PC-9 (cell line): ENCODE measurements around the gene NUP62. TPM values are rescaled to one million over a fixed set of nuclear protein-coding genes. Genes with fewer than 3 reads are reported as not detected.

Experiments used
- BruUV-seq: library from RNA; stranded (reverse); fragments of 400-500 nt; replicated peaks from 2 replicates; lab custom pipeline; 2021; lab: Mats Ljungman, UMichigan
- CTCF ChIA-PET: fragments of 300-600 bp; sonication (Branson Sonifier 250); formaldehyde crosslinking; loops from one replicate; lab custom pipeline; 2022; ENCODE audit warnings: antibody characterized with exemption; lab: Charles Lee
- POLR2A ChIA-PET: fragments of 300-600 bp; sonication (Branson Sonifier 250); formaldehyde crosslinking; loops from one replicate; lab custom pipeline; 2022; ENCODE audit warnings: antibody characterized with exemption; ENCODE audit not compliant: unreplicated experiment; lab: Charles Lee
- DNase-seq, 2 experiments: peaks; one replicate each; pipeline versions ENCODE4 v3.0.0 to v3.0.0-alpha.2; 2015 to 2022; ENCODE audit warnings: mixed read lengths in 1 of 2
- H2AFZ ChIP-seq: fragments of 200-600 bp; sonication (generic); 2 replicates; pipeline ENCODE4 v1.8.1; 2017; ENCODE audit warnings: antibody characterized with exemption
- H3F3A ChIP-seq: fragments of 200-600 bp; sonication (generic); 2 replicates; pipeline ENCODE4 v1.8.1; 2017; ENCODE audit warnings: antibody characterized with exemption, mild to moderate bottlenecking, low read depth; ENCODE audit not compliant: insufficient read depth
- H3K27ac ChIP-seq: fragments of 200-600 bp; sonication (generic); 2 replicates; pipeline ENCODE4 v1.6.1; 2016; ENCODE audit warnings: mixed run types
- H3K27me3 ChIP-seq: fragments of 200-600 bp; sonication (generic); 2 replicates; pipeline ENCODE4 v1.6.1; 2016; ENCODE audit warnings: low read depth, mixed run types; ENCODE audit not compliant: insufficient read depth
- H3K36me3 ChIP-seq: fragments of 200-600 bp; sonication (generic); 2 replicates; pipeline ENCODE4 v1.6.1; 2016; ENCODE audit warnings: low read depth, mixed run types
- H3K4me1 ChIP-seq: fragments of 200-600 bp; sonication (generic); replicated peaks from 2 replicates; pipeline ENCODE4 v1.6.1; 2016; ENCODE audit warnings: mixed run types; ENCODE audit not compliant: insufficient read depth
- H3K4me2 ChIP-seq: fragments of 200-600 bp; sonication (generic); 2 replicates; pipeline ENCODE4 v1.6.1; 2017; ENCODE audit warnings: mixed run types
- H3K4me3 ChIP-seq: fragments of 200-600 bp; sonication (generic); 2 replicates; pipeline ENCODE4 v1.6.1; 2016; ENCODE audit warnings: mixed run types
- H3K79me2 ChIP-seq: fragments of 200-600 bp; sonication (generic); 2 replicates; pipeline ENCODE4 v1.6.1; 2017; ENCODE audit warnings: low read depth, mixed run types
- H3K9me2 ChIP-seq: fragments of 200-600 bp; sonication (generic); 2 replicates; pipeline ENCODE4 v1.8.1; 2017; ENCODE audit warnings: mild to moderate bottlenecking; ENCODE audit not compliant: insufficient read depth
- H3K9me3 ChIP-seq: fragments of 200-600 bp; sonication (generic); 2 replicates; pipeline ENCODE4 v1.8.1; 2016; ENCODE audit warnings: low read depth; ENCODE audit not compliant: insufficient read depth
- H4K20me1 ChIP-seq: fragments of 200-600 bp; sonication (generic); 2 replicates; pipeline ENCODE4 v1.8.1; 2017; ENCODE audit not compliant: insufficient read depth
- CTCF ChIP-seq: fragments of 200-600 bp; sonication (generic); conservative IDR thresholded peaks from 2 replicates; pipeline ENCODE4 v1.6.1; 2017; ENCODE audit warnings: mixed run types, antibody characterized with exemption, mild to moderate bottlenecking, moderate library complexity
- EZH2 ChIP-seq: fragments of 200-600 bp; sonication (generic); IDR thresholded peaks from 2 replicates; pipeline ENCODE4 v1.8.0; 2017; ENCODE audit warnings: antibody characterized with exemption, low read depth
- intact Hi-C: fragments of 100-400 bp; cut with micrococcal nuclease; formaldehyde crosslinking; loops from one replicate; pipeline ENCODE4 v1.10.0; 2022; ENCODE audit not compliant: unreplicated experiment
- total RNA-seq: library from RNA; stranded (reverse); gene quantifications from 2 replicates; pipeline ENCODE4 v1.2.3, GENCODE V29; 2021

NUP62 gene
- total RNA-seq, 1 experiment from 2014 or later: 101 TPM

- no TSS peak for BruUV-seq
- no peak for TF ChIP-seq EZH2
- peak; percentile 34; the same call in 1 of the 2 replicates for TF ChIP-seq CTCF
- intact Hi-C loops: no loop called here
- Histone ChIP-seq H3K9me3 (no peaks in the 10 kb centered on the region), H3F3A (peaks cover 29% of the 10 kb centered on the region), H3K36me3 (peaks cover 49% of the 10 kb centered on the region), H3K27ac (no peak overlapping the region), H3K4me2 (no peak overlapping the region), H4K20me1 (peaks cover 77% of the 10 kb centered on the region), H3K4me3 (no peak overlapping the region), H3K9me2 (no peaks in the 10 kb centered on the region), H2AFZ (no peak overlapping the region), H3K79me2 (peaks cover 50% of the 10 kb centered on the region), H3K4me1 (no peaks in the 10 kb centered on the region), H3K27me3 (no peaks in the 10 kb centered on the region)
- no peak for DNase-seq
- POLR2A ChIA-PET: no interaction called here
- CTCF ChIA-PET: no interaction called here
Observed at GRCh38 chr19:49916839-49917733, 12.2 kb downstream of the NUP62 start.

- peaks cover 33% of the 10 kb centered on the region for H3F3A ChIP-seq
- ChIA-PET CTCF (no interaction called here), POLR2A (interaction anchor here (0.6 kb wide), 1 partner anchor 323 kb away, joined by 6 read pairs; no protein-coding TSS in a partner anchor)
- H3K4me1 ChIP-seq: no peaks in the 10 kb centered on the region
- BruUV-seq: no TSS peak
- DNase-seq: no peak
- H3K36me3 ChIP-seq: peaks cover 49% of the 10 kb centered on the region
- H3K27me3 ChIP-seq: no peaks in the 10 kb centered on the region
- TF ChIP-seq EZH2 (no peak), CTCF (peak; percentile 34; the same call in 1 of the 2 replicates)
- H3K4me2 ChIP-seq: no peak overlapping the region
- no peaks in the 10 kb centered on the region for H3K9me2 ChIP-seq
- peaks cover 41% of the 10 kb centered on the region for H3K79me2 ChIP-seq
- H3K9me3 ChIP-seq: no peaks in the 10 kb centered on the region
- intact Hi-C loops: no loop called here
- peaks cover 64% of the 10 kb centered on the region for H4K20me1 ChIP-seq
- H3K4me3 ChIP-seq: no peak overlapping the region
- no peak overlapping the region for H3K27ac ChIP-seq
- H2AFZ ChIP-seq: no peak overlapping the region
Observed at GRCh38 chr19:49915271-49915670, 14.0 kb downstream of the NUP62 start.

DNA sequence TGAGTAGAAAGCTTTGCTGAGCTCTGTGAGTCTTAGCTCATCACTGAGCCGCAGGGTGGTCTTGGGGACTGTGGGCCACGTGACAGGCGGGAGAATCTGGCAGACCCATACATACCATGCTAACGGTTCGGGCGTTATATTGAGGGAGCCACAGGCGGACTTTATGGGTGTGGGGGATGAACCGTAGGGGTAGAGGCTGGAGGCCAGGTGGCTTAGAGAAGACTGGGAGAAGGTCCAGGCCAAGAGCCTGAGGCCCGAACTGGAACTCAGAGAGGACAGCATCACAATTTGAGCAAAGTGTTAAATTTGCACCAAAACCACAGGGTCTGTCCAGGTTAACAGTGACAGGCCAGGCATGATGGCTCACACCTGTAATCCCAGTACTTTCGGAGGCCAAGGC lies 15.6 kb downstream of the NUP62 start:
- no peaks in the 10 kb centered on the region for H3K4me1 ChIP-seq
- H3K4me2 ChIP-seq: no peak overlapping the region
- peaks cover 54% of the 10 kb centered on the region for H4K20me1 ChIP-seq
- BruUV-seq: no TSS peak
- no peak for DNase-seq
- H3K79me2 ChIP-seq: peaks cover 28% of the 10 kb centered on the region
- TF ChIP-seq EZH2 (no peak), CTCF (no peak)
- intact Hi-C loops: no loop called here
- POLR2A ChIA-PET: no interaction called here
- CTCF ChIA-PET: no interaction called here
- H2AFZ ChIP-seq: no peak overlapping the region
- H3K9me3 ChIP-seq: no peaks in the 10 kb centered on the region
- H3K27ac ChIP-seq: no peak overlapping the region
- no peaks in the 10 kb centered on the region for H3K27me3 ChIP-seq
- peaks cover 48% of the 10 kb centered on the region for H3K36me3 ChIP-seq
- H3K9me2 ChIP-seq: no peaks in the 10 kb centered on the region
- H3K4me3 ChIP-seq: no peak overlapping the region
- peaks cover 20% of the 10 kb centered on the region; the same call in 1 of the 2 replicates for H3F3A ChIP-seq
